Neural progenitor cell (in vitro differentiated cells): ENCODE measurements around the gene PLS3. TPM values are rescaled to one million over a fixed set of nuclear protein-coding genes. Genes with fewer than 3 reads are reported as not detected.
A peak's percentile ranks its signal among the peaks of the same experiment; 100 is the strongest.
"Not testable (repeated sequence)": the region's sequence is repeated elsewhere in the genome, so short reads cannot be mapped to it uniquely, and the experiment has no call there.

ENCODE experiments used
- DNase-seq: peaks from one replicate; pipeline ENCODE4 v3.0.0-alpha.2; 2016; ENCODE audit warnings: low spot score
- H2AFZ ChIP-seq: fragments of 200-600 bp; sonication (generic); replicated peaks from 2 replicates; pipeline ENCODE4 v1.6.1; 2016; ENCODE audit warnings: antibody characterized with exemption
- H3F3A ChIP-seq: fragments of 200-600 bp; sonication (generic); 2 replicates; pipeline ENCODE4 v1.6.1; 2016; ENCODE audit warnings: antibody characterized with exemption, low read depth
- H3K27ac ChIP-seq: fragments of 200-600 bp; sonication (generic); 2 replicates; pipeline ENCODE4 v1.5.1; 2016; ENCODE audit warnings: mild to moderate bottlenecking
- H3K27me3 ChIP-seq: fragments of 200-600 bp; sonication (generic); 2 replicates; pipeline ENCODE4 v1.6.1; 2016; ENCODE audit warnings: mild to moderate bottlenecking, moderate library complexity
- H3K36me3 ChIP-seq: fragments of 200-600 bp; sonication (generic); 2 replicates; pipeline ENCODE4 v1.5.1; 2016
- H3K4me1 ChIP-seq: fragments of 200-600 bp; sonication (generic); 2 replicates; pipeline ENCODE4 v1.6.1; 2016; ENCODE audit warnings: mixed run types
- H3K4me2 ChIP-seq: fragments of 200-600 bp; sonication (generic); 2 replicates; pipeline ENCODE4 v1.6.1; 2016
- H3K4me3 ChIP-seq: fragments of 200-600 bp; sonication (generic); 2 replicates; pipeline ENCODE4 v1.5.1; 2016
- H3K79me2 ChIP-seq: fragments of 200-600 bp; sonication (generic); 2 replicates; pipeline ENCODE4 v1.6.1; 2016; ENCODE audit warnings: low read depth
- H3K9ac ChIP-seq: fragments of 200-600 bp; sonication (generic); 2 replicates; pipeline ENCODE4 v1.6.1; 2016
- H3K9me3 ChIP-seq: fragments of 200-600 bp; sonication (generic); 2 replicates; pipeline ENCODE4 v1.5.1; 2016; ENCODE audit warnings: low read depth
- H4K20me1 ChIP-seq: fragments of 200-600 bp; sonication (generic); 2 replicates; pipeline ENCODE4 v1.6.1; 2016; ENCODE audit warnings: low read depth
- H3K27ac Mint-ChIP-seq: 3 replicates; pipeline ENCODE4 v1.8.0; 2021; ENCODE audit warnings: mixed read lengths
- H3K27me3 Mint-ChIP-seq: 2 replicates; pipeline ENCODE4 v1.8.0; 2022; ENCODE audit warnings: low read depth, mild to moderate bottlenecking, inconsistent platforms, moderate library complexity, mixed read lengths; ENCODE audit not compliant: insufficient read depth
- H3K36me3 Mint-ChIP-seq: 3 replicates; pipeline ENCODE4 v1.8.0; 2021; ENCODE audit warnings: mixed read lengths
- H3K4me1 Mint-ChIP-seq: 3 replicates; pipeline ENCODE4 v1.8.0; 2021; ENCODE audit warnings: mixed read lengths
- H3K4me3 Mint-ChIP-seq: 3 replicates; pipeline ENCODE4 v1.8.0; 2021; ENCODE audit warnings: mild to moderate bottlenecking, moderate library complexity, mixed read lengths
- H3K9me3 Mint-ChIP-seq: 3 replicates; pipeline ENCODE4 v1.8.0; 2020; ENCODE audit warnings: mixed read lengths
- CTCF ChIP-seq: fragments of 200-600 bp; sonication (generic); IDR thresholded peaks from 2 replicates; pipeline ENCODE4 v1.5.1; 2017; ENCODE audit warnings: antibody characterized with exemption, mild to moderate bottlenecking
- EZH2 ChIP-seq: fragments of 200-600 bp; sonication (generic); IDR thresholded peaks from 2 replicates; pipeline ENCODE4 v1.6.1; 2017; ENCODE audit warnings: antibody characterized with exemption, mild to moderate bottlenecking, moderate library complexity
- EZH2phosphoT487 ChIP-seq: fragments of 200-600 bp; sonication (generic); IDR thresholded peaks from 2 replicates; pipeline ENCODE4 v1.6.1; 2017; ENCODE audit warnings: antibody characterized with exemption
- total RNA-seq: library from RNA; depleted of rRNA; stranded (reverse); fragments of >200 nt; gene quantifications from 2 replicates; pipeline ENCODE4 v1.2.3, GENCODE V29; 2015; ENCODE audit warnings: low replicate concordance

The PLS3 gene
- total RNA-seq, 1 donor from 2014 or later = 222 TPM

- H3K27me3 ChIP-seq = no peaks in the 10 kb centered on the region
- no peaks in the 10 kb centered on the region for H3K4me1 Mint-ChIP-seq
- no peaks in the 10 kb centered on the region for H3K9me3 ChIP-seq
- TF ChIP-seq EZH2phosphoT487 (no peak), CTCF (no peak), EZH2 (no peak)
- no peak overlapping the region for H3K4me3 Mint-ChIP-seq
- H3K27me3 Mint-ChIP-seq = peaks cover 2% of the 10 kb centered on the region
- no peak overlapping the region for H2AFZ ChIP-seq
- H3K36me3 ChIP-seq = no peaks in the 10 kb centered on the region
- no peak overlapping the region for H3K27ac Mint-ChIP-seq
- no peaks in the 10 kb centered on the region for H3K79me2 ChIP-seq
- peaks cover 2% of the 10 kb centered on the region for H3K36me3 Mint-ChIP-seq
- no peaks in the 10 kb centered on the region for H3K4me1 ChIP-seq
- no peaks in the 10 kb centered on the region for H3K9me3 Mint-ChIP-seq
- H3K27ac ChIP-seq = no peak overlapping the region
- no peak overlapping the region for H3K4me2 ChIP-seq
- no peak overlapping the region for H3K9ac ChIP-seq
- no peaks in the 10 kb centered on the region for H3F3A ChIP-seq
- no peak for DNase-seq
- no peaks in the 10 kb centered on the region for H4K20me1 ChIP-seq
- no peak overlapping the region for H3K4me3 ChIP-seq
These were observed 21.1 kb upstream of the PLS3 start for GRCh38 chrX:115539841-115540240.

GRCh38 chrX:115541045-115541444 lies 19.9 kb upstream of the PLS3 start:
- H3K27me3 ChIP-seq, H4K20me1 ChIP-seq, H2AFZ ChIP-seq, H3F3A ChIP-seq, H3K4me3 ChIP-seq, H3K27ac Mint-ChIP-seq, H3K9me3 Mint-ChIP-seq, H3K27me3 Mint-ChIP-seq, H3K4me3 Mint-ChIP-seq, H3K4me2 ChIP-seq, H3K36me3 ChIP-seq, H3K36me3 Mint-ChIP-seq, DNase-seq, H3K4me1 ChIP-seq, H3K4me1 Mint-ChIP-seq, H3K27ac ChIP-seq, H3K79me2 ChIP-seq, H3K9me3 ChIP-seq, H3K9ac ChIP-seq: not testable (repeated sequence)

GRCh38 chrX:115547448-115547847 lies 13.5 kb upstream of the PLS3 start:
- peaks cover 4% of the 10 kb centered on the region for H3K4me1 ChIP-seq
- H3K4me3 ChIP-seq = no peak overlapping the region
- H3K4me2 ChIP-seq = no peak overlapping the region
- H3F3A ChIP-seq = peaks cover 11% of the 10 kb centered on the region
- no peak overlapping the region for H3K27ac Mint-ChIP-seq
- H3K27ac ChIP-seq = no peak overlapping the region
- H3K27me3 Mint-ChIP-seq = peaks cover 2% of the 10 kb centered on the region
- H3K9ac ChIP-seq = no peak overlapping the region
- no peaks in the 10 kb centered on the region for H3K27me3 ChIP-seq
- peaks cover 2% of the 10 kb centered on the region for H3K9me3 Mint-ChIP-seq
- DNase-seq = peak; percentile 16
- H2AFZ ChIP-seq = no peak overlapping the region
- H3K36me3 Mint-ChIP-seq = peaks cover 2% of the 10 kb centered on the region
- no peaks in the 10 kb centered on the region for H3K36me3 ChIP-seq
- no peaks in the 10 kb centered on the region for H3K4me1 Mint-ChIP-seq
- H3K4me3 Mint-ChIP-seq = no peak overlapping the region
- TF ChIP-seq EZH2phosphoT487 (no peak), CTCF (peak; percentile 54)
- H3K9me3 ChIP-seq = no peaks in the 10 kb centered on the region
- no peaks in the 10 kb centered on the region for H3K79me2 ChIP-seq
- no peaks in the 10 kb centered on the region for H4K20me1 ChIP-seq

GRCh38 chrX:115549008-115549407 lies 12.0 kb upstream of the PLS3 start:
- peaks cover 2% of the 10 kb centered on the region for H3K27me3 Mint-ChIP-seq
- no peak overlapping the region for H2AFZ ChIP-seq
- no peak overlapping the region for H3K4me3 ChIP-seq
- peaks cover 11% of the 10 kb centered on the region for H3F3A ChIP-seq
- H3K4me1 ChIP-seq = peaks cover 4% of the 10 kb centered on the region
- TF ChIP-seq EZH2phosphoT487 (no peak), EZH2 (no peak), CTCF (no peak)
- no peak for DNase-seq
- H3K9ac ChIP-seq = no peak overlapping the region
- H3K27me3 ChIP-seq = no peaks in the 10 kb centered on the region
- H3K4me1 Mint-ChIP-seq = no peaks in the 10 kb centered on the region
- no peak overlapping the region for H3K4me2 ChIP-seq
- no peak overlapping the region for H3K4me3 Mint-ChIP-seq
- no peak overlapping the region for H3K27ac ChIP-seq
- no peaks in the 10 kb centered on the region for H3K9me3 ChIP-seq
- H3K79me2 ChIP-seq = no peaks in the 10 kb centered on the region
- H3K36me3 Mint-ChIP-seq = peaks cover 2% of the 10 kb centered on the region
- peaks cover 2% of the 10 kb centered on the region for H3K9me3 Mint-ChIP-seq
- no peak overlapping the region for H3K27ac Mint-ChIP-seq
- H3K36me3 ChIP-seq = no peaks in the 10 kb centered on the region
- no peaks in the 10 kb centered on the region for H4K20me1 ChIP-seq
